Loucy (cell line): Measurements from ENCODE around the gene KRT82.

Experiments
- CTCF ChIP-seq: fragments of 200-600 bp; sonication (generic); conservative IDR thresholded peaks from 2 replicates; pipeline ENCODE4 v1.5.1; 2014; ENCODE audit warnings: mild to moderate bottlenecking, antibody characterized with exemption, low read length
- EZH2phosphoT487 ChIP-seq: fragments of 200-600 bp; IDR thresholded peaks from 2 replicates; pipeline ENCODE4 v1.6.1; 2018; ENCODE audit warnings: antibody characterized with exemption, mild to moderate bottlenecking, moderate library complexity, borderline replicate concordance

- TF ChIP-seq CTCF (no peak), EZH2phosphoT487 (no peak)
Measured at GRCh38 chr12:52425466-52425865, 19.3 kb upstream of the KRT82 start.
